MM.1S (cell line): ENCODE measurements around the gene ACOX3.

Source experiments
- EZH2 ChIP-seq: fragments of 300-600 bp; sonication (generic); optimal IDR thresholded peaks from 2 replicates; pipeline ENCODE3; 2017; ENCODE audit warnings: low read depth, mild to moderate bottlenecking, antibody characterized with exemption, low read length, mixed read lengths
- EZH2phosphoT487 ChIP-seq: fragments of 300-600 bp; sonication (generic); IDR thresholded peaks from 2 replicates; pipeline ENCODE4 v1.6.1; 2018; ENCODE audit warnings: antibody characterized with exemption, low read length
- TF ChIP-seq, protein P1 (sequence below): fragments of 300-600 bp; sonication (generic); IDR thresholded peaks from 2 replicates; pipeline ENCODE4 v1.5.1; 2016; ENCODE audit warnings: antibody characterized with exemption, low read length, mixed read lengths

DNA sequence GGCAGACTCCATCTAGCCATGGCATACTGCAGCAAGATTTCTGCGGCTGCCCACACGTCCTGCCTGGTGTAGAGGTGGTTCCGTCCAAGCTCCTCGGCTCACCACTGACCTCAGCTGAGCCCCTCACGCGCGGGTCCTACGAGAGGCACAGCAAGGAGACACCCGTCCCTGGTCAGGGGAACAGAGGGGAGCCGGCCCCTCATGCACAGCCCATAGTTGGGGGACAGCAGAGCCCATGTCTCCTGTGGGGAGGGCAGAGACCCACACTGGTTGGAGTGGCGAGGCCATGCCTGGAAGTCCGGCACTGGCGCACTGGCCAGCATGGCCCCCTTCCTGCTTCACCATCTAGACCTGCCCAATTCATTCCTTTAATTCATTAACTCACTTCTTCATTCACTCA lies 90.2 kb downstream of the ACOX3 start:
- TF ChIP-seq, protein P1, sequence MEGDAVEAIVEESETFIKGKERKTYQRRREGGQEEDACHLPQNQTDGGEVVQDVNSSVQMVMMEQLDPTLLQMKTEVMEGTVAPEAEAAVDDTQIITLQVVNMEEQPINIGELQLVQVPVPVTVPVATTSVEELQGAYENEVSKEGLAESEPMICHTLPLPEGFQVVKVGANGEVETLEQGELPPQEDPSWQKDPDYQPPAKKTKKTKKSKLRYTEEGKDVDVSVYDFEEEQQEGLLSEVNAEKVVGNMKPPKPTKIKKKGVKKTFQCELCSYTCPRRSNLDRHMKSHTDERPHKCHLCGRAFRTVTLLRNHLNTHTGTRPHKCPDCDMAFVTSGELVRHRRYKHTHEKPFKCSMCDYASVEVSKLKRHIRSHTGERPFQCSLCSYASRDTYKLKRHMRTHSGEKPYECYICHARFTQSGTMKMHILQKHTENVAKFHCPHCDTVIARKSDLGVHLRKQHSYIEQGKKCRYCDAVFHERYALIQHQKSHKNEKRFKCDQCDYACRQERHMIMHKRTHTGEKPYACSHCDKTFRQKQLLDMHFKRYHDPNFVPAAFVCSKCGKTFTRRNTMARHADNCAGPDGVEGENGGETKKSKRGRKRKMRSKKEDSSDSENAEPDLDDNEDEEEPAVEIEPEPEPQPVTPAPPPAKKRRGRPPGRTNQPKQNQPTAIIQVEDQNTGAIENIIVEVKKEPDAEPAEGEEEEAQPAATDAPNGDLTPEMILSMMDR: no peak
- TF ChIP-seq EZH2 (no peak), EZH2phosphoT487 (no peak)
